ENCODE data around the gene BAIAP2L2.

Gene BAIAP2L2

GRCh38 chr22:38089474-38089851 is 21.0 kb downstream of the BAIAP2L2 start:
- TF ChIP-seq CTCF (IDR thresholded peaks at IDR 0.05; ENCODE audit: low read length, missing control alignments), result no peak
- no peak overlapping the region for H3K4me3 ChIP-seq (replicated peaks; ENCODE audit: low read depth, low read length)

DNA sequence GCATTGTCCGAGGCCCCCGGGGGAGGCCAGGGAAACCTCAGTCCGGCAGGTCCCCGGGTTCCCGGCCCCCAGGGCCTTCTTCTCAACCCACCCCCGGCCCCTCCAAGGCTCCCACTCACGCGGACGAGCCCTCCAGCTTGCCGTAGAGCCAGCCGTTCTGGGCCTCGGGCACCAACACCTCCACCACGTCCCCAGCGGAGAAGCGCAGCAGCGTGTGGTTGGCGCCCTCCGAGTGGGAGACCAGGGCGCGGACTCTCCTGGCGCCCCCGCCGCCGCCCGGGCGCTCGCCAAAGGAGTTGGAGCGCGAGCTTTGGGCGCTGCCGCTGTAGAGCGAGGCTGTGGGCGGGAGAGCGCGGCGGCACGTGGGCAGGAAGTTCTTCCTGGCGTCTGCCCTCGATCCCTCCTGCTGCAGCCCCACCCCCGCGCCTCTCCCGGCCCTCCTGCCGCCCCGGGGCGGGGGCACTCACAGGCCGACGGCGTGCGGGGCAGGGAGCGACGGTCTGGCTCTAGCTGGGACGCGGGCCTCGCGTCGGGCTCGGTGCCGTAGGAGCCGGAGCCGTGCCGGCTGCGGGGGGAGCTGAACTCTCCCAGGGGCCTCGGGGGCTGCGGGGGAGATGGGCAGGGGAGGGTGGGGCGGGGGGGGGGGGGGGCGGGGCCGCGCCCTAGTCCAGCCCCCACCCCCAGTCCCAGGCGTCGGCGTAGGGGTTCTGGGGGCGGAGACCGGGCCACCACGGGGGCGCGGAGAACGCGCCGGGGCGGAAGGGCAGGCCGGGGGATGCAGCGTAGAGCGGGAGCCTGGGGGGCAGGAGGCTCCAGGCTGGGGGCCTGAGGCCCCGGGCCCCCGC is 21.6 kb downstream of the BAIAP2L2 start:
- TF ChIP-seq CTCF (IDR thresholded peaks at IDR 0.05; ENCODE audit: low read length, missing control alignments), result no peak
- H3K4me3 ChIP-seq (replicated peaks; ENCODE audit: low read depth, low read length), result no peak overlapping the region
- no peak for DNase-seq (ENCODE audit: low read depth)

More at GRCh38 chr22:38089474-38089851, 21.0 kb downstream of the BAIAP2L2 start:
- no peak for DNase-seq (ENCODE audit: low read depth)

- no peak for DNase-seq (ENCODE audit: low read depth)
- TF ChIP-seq CTCF (IDR thresholded peaks at IDR 0.05; ENCODE audit: low read length, missing control alignments), result no peak
- H3K4me3 ChIP-seq (replicated peaks; ENCODE audit: low read depth, low read length), result no peak overlapping the region
These were observed 22.6 kb downstream of the BAIAP2L2 start for GRCh38 chr22:38087855-38088254.

GRCh38 chr22:38086942-38087341 is 23.5 kb downstream of the BAIAP2L2 start:
- TF ChIP-seq CTCF (IDR thresholded peaks at IDR 0.05; ENCODE audit: low read length, missing control alignments), result no peak
- no peak overlapping the region for H3K4me3 ChIP-seq (replicated peaks; ENCODE audit: low read depth, low read length)
- no peak for DNase-seq (ENCODE audit: low read depth)

- DNase-seq (ENCODE audit: low read depth), result no peak
- no peak for TF ChIP-seq CTCF (IDR thresholded peaks at IDR 0.05; ENCODE audit: low read length, missing control alignments)
- no peak overlapping the region for H3K4me3 ChIP-seq (replicated peaks; ENCODE audit: low read depth, low read length)
These were observed 24.3 kb downstream of the BAIAP2L2 start for GRCh38 chr22:38086001-38086845.

DNA sequence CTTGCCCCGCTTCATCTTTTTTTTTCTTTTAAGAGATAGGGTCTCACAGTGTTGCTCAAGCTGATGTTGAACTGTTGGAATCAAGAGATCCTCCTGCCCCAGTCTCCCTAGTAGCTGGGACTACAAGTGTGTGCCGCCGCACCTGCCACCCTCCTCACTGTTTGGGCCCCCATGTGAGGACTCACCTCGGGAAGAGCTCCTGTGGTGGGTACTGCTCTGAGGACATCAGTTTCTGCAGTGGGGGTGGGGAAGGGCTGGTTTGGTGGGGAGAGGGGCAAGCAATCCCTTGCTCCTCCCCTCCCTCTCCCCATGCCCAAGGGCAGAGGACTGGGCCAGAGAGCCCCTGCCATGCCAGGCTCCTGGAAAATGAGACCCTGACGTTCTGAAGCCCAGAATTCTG is 25.0 kb downstream of the BAIAP2L2 start:
- DNase-seq (ENCODE audit: low read depth), result no peak
- TF ChIP-seq CTCF (IDR thresholded peaks at IDR 0.05; ENCODE audit: low read length, missing control alignments), result no peak

More for the DNA sequence above, 25.0 kb downstream of the BAIAP2L2 start:
- no peak overlapping the region for H3K4me3 ChIP-seq (replicated peaks; ENCODE audit: low read depth, low read length)

Data from fibroblast of pulmonary artery (primary cell).